GDM1 (cell line): ENCODE data around the gene SCYGR2.
"Not testable (repeated sequence)": the region's sequence is repeated elsewhere in the genome, so short reads cannot be mapped to it uniquely, and the experiment has no call there.

ENCODE experiments used
- DNase-seq: peaks from one replicate; lab custom pipeline; 2025; lab: John Stamatoyannopoulos, UW

SCYGR2 gene, protein sequence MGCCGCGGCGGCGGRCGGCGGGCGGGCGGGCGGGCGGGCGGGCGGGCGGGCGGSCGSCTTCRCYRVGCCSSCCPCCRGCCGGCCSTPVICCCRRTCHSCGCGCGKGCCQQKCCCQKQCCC

GRCh38 chr2:227598835-227599503 is at the start of gene SCYGR2:
TSS of gene SCYGR2 (plus strand) at chr2:227598893. CDS start at chr2:227598893, 0 bp downstream.
- DNase-seq = not testable (repeated sequence)

- DNase-seq = no peak
Measured at GRCh38 chr2:227551836-227552235, 46.9 kb upstream of the SCYGR2 start.

GRCh38 chr2:227562581-227562980 is 36.1 kb upstream of the SCYGR2 start:
- DNase-seq = no peak

DNA sequence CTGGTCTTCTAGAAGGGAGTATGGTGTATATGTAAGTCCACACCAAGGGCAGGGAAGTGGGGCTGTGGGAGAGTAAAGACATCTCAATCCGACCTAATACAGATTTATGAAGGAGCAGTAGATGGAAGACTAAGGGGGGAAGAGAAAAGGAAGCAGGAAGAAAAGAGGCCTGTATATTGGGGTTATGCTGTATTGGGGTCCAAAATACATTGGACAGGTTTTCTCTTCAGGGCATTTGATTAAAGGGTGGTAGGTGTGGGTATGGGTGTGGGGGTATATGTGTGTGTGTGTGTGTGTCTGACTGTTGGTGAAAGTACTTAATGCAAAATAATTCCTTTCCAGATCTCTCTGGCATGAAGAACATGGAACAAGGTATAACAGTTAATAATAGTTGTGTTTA is 33.6 kb upstream of the SCYGR2 start:
- DNase-seq = no peak

DNA sequence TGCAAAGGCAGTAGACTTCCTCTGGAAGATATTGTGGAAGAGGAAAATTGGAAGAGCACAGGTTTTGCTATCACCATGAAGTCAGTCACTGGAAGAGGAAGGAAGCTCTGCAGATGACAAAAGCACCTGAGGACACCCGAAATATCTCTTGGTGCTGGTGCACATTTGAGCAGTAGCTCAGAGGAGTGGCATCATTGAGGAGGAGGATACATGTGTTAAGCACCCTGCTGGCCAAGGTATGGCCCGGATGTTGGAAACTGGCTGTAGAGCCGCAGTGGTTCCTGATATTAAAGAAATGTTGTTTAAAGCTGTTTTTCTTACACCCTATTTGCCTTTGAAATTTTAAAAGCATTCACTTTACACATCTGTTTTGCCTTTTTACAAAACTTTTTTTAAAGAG is 32.7 kb upstream of the SCYGR2 start:
- no peak for DNase-seq

DNA sequence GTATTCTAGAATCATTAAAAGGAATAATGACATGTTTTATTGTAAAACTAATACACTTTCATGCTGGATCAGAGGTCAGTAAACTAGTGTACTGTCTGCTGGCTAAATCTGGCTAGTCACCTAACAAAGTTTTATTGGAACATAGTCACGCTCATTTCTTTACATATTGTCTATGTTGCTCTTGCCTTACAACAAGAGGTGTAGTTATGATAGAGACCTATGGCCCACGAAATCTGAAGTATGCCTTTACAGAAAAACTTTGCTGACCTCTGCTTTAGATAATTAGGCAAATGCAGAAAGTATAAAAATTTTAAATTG is 29.9 kb upstream of the SCYGR2 start:
- no peak for DNase-seq

DNA sequence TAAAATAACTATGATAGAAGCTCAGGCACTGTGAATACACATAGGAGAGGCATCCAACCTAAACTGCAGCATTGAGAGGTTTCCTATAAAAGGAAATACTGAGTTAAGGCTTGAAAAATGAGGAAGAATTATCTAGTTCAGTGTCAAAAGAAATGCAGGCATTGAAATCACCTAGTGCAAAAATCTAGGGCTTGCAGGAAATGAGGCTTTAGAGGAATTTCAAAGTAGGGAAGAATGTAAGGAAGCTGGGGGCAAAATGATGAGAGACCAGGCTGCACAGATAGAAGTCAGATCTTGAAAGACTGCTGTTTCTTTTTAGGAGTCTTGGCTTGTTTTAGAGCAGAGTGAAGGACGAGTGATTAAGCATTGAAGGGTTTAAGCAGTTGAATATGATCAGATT is 28.1 kb upstream of the SCYGR2 start:
- DNase-seq = no peak

GRCh38 chr2:227576110-227576509 is 22.6 kb upstream of the SCYGR2 start:
- no peak for DNase-seq

- no peak for DNase-seq
Measured at GRCh38 chr2:227576812-227577211, 21.9 kb upstream of the SCYGR2 start.

GRCh38 chr2:227577555-227577954 is 21.1 kb upstream of the SCYGR2 start:
- no peak for DNase-seq

GRCh38 chr2:227578642-227579041 is 20.1 kb upstream of the SCYGR2 start:
- DNase-seq = no peak

DNA sequence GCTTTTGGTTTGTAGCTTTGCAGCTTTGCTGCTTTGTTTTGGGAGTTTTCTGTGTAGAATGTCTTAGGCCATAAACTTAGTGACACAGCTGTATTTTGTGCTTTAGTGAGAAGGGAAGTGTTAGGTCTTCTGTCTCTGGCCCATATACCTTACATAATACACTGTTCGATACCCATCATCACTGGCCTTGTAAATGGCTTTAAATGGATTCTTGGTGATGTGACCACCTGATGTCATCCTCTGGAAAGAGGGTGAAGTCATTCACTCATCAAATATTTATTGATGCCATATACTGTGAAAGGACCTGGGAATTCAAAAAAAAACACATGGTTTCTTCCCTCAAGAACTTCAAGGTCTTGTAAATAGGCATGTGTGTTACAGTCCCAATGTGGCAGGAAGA is 18.9 kb upstream of the SCYGR2 start:
- DNase-seq = no peak

DNA sequence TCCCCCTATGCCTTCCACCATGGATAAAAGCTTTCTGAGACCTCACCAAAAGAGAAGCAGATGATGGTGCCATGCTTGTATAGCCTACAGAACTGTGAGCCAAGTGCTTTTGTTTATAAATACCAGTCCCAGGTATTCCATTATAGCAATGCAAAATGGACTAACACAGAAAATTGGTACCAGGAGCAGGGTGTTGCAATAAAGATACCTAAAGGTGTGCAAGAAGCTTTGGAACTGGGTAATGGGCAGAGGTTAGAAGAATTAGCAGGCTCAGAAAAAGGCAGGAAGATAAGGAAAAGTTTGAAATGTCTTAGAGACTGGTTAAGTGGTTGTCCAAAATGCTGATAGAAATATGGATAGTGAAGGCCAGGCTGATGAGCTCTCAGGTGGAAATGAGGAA is 16.3 kb upstream of the SCYGR2 start:
- no peak for DNase-seq

DNA sequence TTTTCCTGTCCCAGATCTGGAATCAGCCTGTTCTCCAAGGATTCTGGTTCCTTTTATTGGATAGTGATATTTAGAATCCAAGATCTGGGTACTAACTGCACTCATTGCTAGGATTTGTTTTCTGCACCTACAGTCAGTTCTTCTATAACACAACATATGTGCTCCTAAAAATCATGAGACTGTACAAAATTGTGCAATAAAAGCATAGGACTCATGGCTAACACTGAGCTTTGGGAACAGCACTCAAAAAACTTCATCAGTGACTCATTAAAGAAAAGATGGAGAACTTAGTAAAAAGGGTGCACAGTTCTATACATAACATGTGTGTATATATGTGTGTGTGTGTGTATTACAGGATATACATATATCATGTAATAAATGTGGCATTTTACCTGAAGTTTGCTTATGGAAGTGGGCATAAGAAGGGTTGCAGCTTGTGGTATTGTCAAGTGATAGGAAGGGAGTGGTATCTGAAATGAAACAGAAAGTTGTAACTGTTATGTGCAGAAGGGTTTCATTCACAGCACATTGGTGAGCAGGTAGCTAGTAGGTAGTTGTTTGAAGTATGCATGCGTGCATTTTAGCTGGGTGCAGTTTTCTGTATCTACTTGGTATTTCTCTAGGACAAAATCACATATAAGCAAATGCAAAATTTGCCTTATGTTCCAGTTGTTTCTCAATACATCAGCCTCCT is 5.9 kb upstream of the SCYGR2 start:
- no peak for DNase-seq

GRCh38 chr2:227595797-227596196 is 2.9 kb upstream of the SCYGR2 start:
- DNase-seq = no peak

DNA sequence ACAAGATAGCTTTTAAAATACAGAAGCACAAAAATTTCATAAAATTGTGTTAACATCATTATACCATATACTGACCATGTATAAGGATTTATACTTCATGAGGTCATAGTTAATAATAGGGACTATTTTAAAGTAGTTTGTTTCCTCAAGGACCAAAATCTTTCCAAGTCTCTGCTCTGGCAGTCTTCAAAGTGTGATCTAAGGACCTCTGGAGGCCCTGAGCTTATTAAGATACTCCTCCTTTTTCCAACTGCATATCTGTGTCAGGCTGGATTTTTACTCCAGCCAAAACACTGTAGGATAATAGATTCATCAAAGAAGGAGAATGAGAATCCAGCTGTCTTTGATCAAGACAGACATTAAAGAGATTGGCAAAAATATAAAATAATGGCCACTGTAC is 1.7 kb upstream of the SCYGR2 start:
- DNase-seq = no peak

DNA sequence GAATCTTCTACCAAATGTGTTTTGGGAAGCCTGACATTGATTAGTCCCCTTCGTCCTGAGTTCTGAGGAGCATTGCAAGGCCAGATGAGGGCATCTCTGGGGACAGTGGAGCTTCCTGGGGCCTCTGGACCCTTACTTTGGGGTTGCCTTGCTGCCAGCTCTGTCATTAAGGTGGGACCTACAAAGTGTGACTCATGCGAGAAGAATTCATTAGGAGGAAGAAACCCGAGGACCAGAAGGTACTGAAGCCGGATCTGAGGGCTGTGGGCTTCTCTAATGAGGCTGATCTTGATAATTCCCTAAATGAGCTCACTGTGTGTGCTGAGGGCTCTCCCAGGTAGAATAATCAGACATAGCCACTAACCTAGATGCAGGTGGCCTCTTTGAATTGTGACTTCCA is 695 bp upstream of the SCYGR2 start:
- no peak for DNase-seq

- no peak for DNase-seq
Measured at GRCh38 chr2:227602358-227602757, 3.7 kb downstream of the SCYGR2 start.

DNA sequence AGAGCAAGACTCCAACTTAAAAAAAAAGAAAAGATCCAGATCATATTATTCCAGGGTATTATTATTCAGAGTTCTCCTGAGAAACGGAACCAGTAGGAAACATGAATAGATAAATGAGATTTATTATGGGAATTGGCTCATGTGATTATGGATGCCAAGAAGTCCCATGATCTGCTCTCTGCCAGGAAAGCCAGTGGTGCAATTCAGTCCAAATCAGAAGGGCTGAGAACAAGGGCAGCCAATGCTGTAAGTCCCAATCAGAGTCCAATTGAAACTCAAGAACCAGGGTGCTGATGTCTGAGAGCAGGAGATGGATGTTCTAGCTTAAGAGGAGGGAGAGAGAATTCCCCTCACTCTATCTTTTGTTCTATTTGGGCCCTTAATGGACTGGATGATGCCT is 7.8 kb downstream of the SCYGR2 start:
- no peak for DNase-seq

DNA sequence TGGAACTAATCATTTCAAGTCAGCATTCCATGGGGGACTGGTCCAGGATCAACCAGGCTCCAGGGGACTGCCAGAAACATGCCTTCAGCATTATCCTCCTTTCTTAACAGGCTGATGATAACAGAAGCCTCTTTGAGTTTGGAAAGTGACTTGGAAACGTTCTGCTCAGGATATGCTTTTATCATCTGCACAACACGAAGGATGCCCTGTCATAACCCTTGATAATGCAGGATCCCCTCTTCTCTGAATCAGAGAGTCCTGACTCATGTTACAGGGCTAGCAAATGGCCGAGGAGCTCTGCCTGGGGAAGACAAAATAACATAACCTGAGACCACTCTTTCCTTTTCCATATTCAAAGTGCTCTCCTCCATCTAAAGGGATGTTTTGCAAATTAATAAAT is 9.2 kb downstream of the SCYGR2 start:
- DNase-seq = no peak

- peak; percentile 44 for DNase-seq
Measured at GRCh38 chr2:227608561-227609338, 10.1 kb downstream of the SCYGR2 start.

DNA sequence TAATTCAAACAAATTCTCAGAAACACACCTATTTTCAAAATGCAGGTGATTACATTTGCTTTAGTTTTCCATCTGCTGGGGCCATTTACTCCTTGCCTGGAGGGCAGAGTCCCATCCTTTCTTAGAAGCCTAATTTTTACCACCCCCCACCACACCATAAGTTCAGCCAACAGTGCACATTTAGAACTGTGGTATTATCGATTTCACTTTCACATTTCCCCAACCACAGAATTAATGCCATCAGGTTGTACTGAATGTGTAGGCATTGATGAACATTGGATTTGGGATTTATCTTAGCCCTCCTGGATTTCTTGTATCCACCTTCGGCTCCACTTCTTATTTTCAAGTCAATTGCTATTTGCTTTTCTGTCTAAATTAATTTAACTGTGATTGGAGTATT is 11.4 kb downstream of the SCYGR2 start:
- DNase-seq = no peak
